G401 (cell line): ENCODE data around the gene VARS1. TPM values are rescaled to one million over a fixed set of nuclear protein-coding genes. Genes with fewer than 3 reads are reported as not detected.
"Not testable (repeated sequence)": the region's sequence is repeated elsewhere in the genome, so short reads cannot be mapped to it uniquely, and the experiment has no call there.

ENCODE experiments used
- DNase-seq: peaks from one replicate; pipeline ENCODE4 v3.0.0-alpha.2; 2015; ENCODE audit warnings: low spot score
- in situ Hi-C: cut with HindIII; loops from 2 replicates; pipeline ENCODE4 v1.10.0; 2016; ENCODE audit warnings: low sequenced_read_pairs, mixed read lengths
- total RNA-seq: library from RNA; depleted of rRNA; stranded (reverse); fragments of >200 nt; shearing (Covaris generic); gene quantifications from 2 replicates; pipeline ENCODE4 v1.2.3, GENCODE V29; 2014

Gene VARS1
- total RNA-seq, 1 experiment from 2014 or later, result 152 TPM

- in situ Hi-C loops, result no loop called here
- no peak for DNase-seq
These were observed 2.0 kb upstream of the VARS1 start for GRCh38 chr6:31797588-31797987.

- DNase-seq, result no peak
These were observed 1.4 kb upstream of the VARS1 start for GRCh38 chr6:31796993-31797385.

GRCh38 chr6:31794866-31795615, 511 bp downstream of the VARS1 start:
- in situ Hi-C loops, result no loop called here
- no peak for DNase-seq

More at GRCh38 chr6:31796993-31797385, 1.4 kb upstream of the VARS1 start:
- in situ Hi-C loops, result no loop called here

GRCh38 chr6:31794294-31794865, 1.2 kb downstream of the VARS1 start:
- in situ Hi-C loops, result no loop called here
- no peak for DNase-seq

- DNase-seq, in situ Hi-C loops: not testable (repeated sequence)
These were observed 1.7 kb downstream of the VARS1 start for GRCh38 chr6:31793927-31794245.

- in situ Hi-C loops, result no loop called here
- no peak for DNase-seq
These were observed 2.8 kb downstream of the VARS1 start for GRCh38 chr6:31792761-31793171.

- in situ Hi-C loops, result no loop called here
- DNase-seq, result no peak
These were observed 3.5 kb downstream of the VARS1 start for GRCh38 chr6:31792090-31792374.

- in situ Hi-C loops, result no loop called here
- DNase-seq, result peak; percentile 60
These were observed 4.0 kb downstream of the VARS1 start for GRCh38 chr6:31791324-31792089.

GRCh38 chr6:31785475-31785874, 10.1 kb downstream of the VARS1 start:
- no peak for DNase-seq
- in situ Hi-C loops, result no loop called here

- DNase-seq, result no peak
- in situ Hi-C loops, result no loop called here
These were observed 11.2 kb downstream of the VARS1 start for GRCh38 chr6:31784098-31784925.

- in situ Hi-C loops, result no loop called here
- DNase-seq, result no peak
These were observed 13.3 kb downstream of the VARS1 start for GRCh38 chr6:31782126-31782855.

GRCh38 chr6:31781244-31782125, 14.1 kb downstream of the VARS1 start:
- in situ Hi-C loops, result no loop called here

GRCh38 chr6:31780507-31781243, 14.9 kb downstream of the VARS1 start:
- in situ Hi-C loops, result no loop called here
- no peak for DNase-seq

More at GRCh38 chr6:31781244-31782125, 14.1 kb downstream of the VARS1 start:
- DNase-seq, result no peak

- DNase-seq, result no peak
- in situ Hi-C loops, result no loop called here
These were observed 15.6 kb downstream of the VARS1 start for GRCh38 chr6:31779908-31780307.

GRCh38 chr6:31778999-31779885, 16.3 kb downstream of the VARS1 start:
- DNase-seq, result no peak
- in situ Hi-C loops, result no loop called here

- in situ Hi-C loops, result no loop called here
- DNase-seq, result no peak
These were observed 17.4 kb downstream of the VARS1 start for GRCh38 chr6:31778193-31778592.

- DNase-seq, result no peak
- in situ Hi-C loops, result no loop called here
These were observed 17.9 kb downstream of the VARS1 start for GRCh38 chr6:31777667-31778050.
